NOMO-1 treated with dmso at 0.1 percent for 144 hours (cell line): ENCODE measurements around the gene NDUFAF8.
A peak's percentile ranks its signal among the peaks of the same experiment; 100 is the strongest.

Experiments used
- DNase-seq: peaks from one replicate; lab custom pipeline; 2025; ENCODE audit not compliant: unreplicated experiment; lab: John Stamatoyannopoulos, UW

NDUFAF8 gene

GRCh38 chr17:81250286-81251093, 11.4 kb downstream of the NDUFAF8 start:
- DNase-seq = no peak

- DNase-seq = no peak
These were observed 12.1 kb downstream of the NDUFAF8 start for GRCh38 chr17:81251094-81251708.

- DNase-seq = no peak
These were observed 12.7 kb downstream of the NDUFAF8 start for GRCh38 chr17:81251709-81252301.

- DNase-seq = no peak
These were observed 13.3 kb downstream of the NDUFAF8 start for GRCh38 chr17:81252326-81252986.

GRCh38 chr17:81252987-81253329, 13.8 kb downstream of the NDUFAF8 start:
- DNase-seq = no peak

DNA sequence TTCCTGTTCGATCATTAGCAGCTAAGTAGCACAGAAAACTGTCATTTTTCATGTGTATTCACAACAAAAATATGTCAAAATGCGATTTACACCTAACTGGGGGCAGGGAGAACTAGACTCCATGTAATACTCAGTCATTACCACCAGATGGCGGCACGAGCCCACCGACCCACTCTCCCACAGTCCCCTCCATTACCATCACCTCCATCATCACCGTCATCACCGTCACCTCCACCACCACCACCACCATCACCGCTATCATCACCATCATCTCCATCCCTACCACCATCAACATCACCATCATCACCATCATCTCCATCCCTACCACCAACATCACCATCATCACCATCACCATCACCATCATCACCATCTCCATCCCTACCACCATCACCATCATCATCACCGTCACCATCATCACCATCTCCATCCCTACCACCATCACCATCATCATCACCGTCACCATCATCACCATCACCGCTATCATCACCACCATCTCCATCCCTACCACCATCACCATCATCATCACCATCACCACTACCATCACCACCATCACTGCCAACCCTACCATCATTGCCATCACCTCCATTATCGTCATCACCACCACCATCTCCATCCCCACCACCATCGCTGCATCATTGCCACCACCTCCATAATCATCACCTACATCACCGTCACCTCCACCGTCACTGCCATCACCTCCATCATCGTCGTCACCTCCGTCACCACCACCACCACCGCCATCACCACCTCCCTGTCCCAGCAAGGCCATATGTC, 14.4 kb downstream of the NDUFAF8 start:
- DNase-seq = peak; percentile 34

DNA sequence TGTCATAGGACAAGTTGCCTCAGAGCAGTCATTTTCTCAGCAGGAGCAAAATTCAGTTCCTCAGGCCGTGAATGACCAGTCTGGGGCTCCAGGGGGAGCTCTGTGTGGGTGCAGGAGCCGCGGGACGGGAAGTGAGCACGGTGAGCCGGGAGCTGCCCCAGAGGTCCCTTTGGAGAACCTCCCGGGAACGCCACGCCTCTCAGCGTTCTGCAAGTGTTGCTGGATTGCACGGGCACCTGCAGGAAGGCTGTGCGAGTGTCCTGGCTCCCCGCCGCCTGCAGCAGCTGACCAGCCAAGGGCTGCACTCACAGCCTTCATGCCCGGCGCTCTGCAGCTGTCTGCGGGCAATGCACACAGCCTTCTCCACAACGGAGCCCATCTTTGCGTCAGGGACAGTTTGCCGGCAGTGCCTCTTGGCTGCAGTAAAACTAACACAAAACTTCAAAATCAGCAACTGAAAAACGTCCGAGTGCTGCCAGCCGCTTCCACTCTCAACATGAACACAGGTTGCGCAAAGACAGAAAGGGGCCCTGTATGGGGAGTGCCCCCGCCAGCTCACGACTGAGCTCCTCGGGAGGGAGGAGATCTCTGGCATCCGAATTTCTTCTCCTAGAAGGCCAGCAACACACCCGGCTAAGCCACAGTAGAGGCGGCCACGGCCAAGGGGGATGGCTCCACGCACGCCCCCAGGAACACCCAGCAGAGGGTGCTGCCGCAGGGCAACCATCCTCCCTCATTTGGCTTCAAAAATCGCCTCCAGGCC, 16.0 kb downstream of the NDUFAF8 start:
- DNase-seq = peak; percentile 76

GRCh38 chr17:81256616-81257015, 17.5 kb downstream of the NDUFAF8 start:
- no peak for DNase-seq

DNA sequence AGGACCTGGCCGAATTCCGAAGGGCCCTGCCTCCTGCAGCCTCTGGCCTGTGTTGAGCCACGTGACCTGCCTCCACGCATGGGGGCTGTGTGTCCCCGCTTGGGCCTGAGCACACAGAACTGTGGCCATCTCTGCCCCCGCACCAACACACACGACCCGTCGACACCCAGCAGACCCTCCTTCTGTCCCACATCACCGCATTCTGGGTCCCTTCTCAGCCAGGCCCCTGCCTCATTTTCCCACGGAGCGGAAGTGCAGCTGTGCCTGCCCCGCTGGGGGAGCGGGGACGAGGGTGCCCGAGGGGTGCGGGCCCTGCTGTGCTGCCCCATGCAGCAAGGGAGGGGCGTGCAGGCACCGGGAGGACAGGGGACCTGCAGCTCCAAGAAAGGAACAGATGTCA, 18.4 kb downstream of the NDUFAF8 start:
- no peak for DNase-seq

DNA sequence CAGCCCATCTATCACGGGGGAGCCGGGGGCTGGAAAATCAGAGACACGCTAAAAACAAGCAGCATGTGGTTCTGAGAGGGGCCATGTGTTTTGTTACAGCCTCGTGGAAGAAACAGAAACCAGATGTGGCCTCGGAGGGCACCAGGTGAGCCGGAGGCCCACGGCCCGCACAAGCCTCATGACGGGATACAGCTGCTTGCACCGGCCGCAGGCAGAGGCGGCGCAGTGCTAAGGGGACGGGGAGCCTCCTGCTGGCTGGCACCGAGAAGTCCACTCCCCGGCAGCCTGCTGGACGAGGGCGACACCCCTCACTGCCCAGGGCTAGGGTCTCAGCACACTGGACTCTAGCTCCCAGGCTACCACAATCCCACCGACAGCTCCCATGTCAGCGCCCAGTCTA, 19.2 kb downstream of the NDUFAF8 start:
- DNase-seq = no peak

GRCh38 chr17:81259058-81259605, 20.0 kb downstream of the NDUFAF8 start:
- no peak for DNase-seq

DNA sequence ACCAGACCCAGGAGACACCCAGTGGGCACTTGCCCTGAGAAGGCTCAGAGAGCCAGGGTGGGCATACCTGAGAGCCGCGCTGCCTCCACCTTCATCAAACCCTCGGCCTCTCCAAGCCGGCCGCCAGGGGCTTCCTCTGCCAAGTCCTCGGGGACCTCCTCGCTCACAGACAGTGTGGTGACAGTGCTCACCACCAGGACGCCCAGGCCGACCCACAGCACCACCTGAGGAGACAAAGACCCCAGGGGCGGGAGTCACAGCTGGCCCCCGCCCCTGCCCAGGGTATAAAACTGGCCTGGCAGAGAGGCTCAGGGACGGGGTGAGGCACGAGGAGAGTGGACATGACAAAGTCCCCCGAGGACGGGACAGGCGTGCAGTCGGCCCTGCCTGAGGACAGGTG, 21.1 kb downstream of the NDUFAF8 start:
- DNase-seq = no peak

DNA sequence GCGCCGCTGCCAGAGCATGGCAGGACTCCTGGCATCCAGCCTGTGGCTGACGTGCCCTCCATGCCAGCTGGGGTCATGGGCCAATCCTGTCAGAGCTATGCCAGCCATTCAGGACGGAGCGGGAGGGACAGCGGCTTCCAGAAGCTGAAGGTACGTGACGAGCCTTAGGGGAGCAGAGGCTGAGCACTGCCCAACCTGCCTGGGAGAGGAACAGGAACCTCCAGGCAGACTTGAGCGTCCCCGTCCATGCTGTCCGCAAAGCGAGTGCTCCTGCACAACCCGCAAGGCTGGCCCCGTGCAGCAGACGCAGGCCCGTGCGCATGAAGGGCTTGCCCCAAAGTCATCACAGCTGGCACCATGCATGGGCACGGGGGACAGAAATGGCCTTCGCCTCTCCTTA, 21.5 kb downstream of the NDUFAF8 start:
- no peak for DNase-seq

GRCh38 chr17:81261096-81261495, 22.0 kb downstream of the NDUFAF8 start:
- no peak for DNase-seq

- no peak for DNase-seq
These were observed 22.6 kb downstream of the NDUFAF8 start for GRCh38 chr17:81261582-81262336.

GRCh38 chr17:81263371-81264181, 24.5 kb downstream of the NDUFAF8 start:
- DNase-seq = no peak

GRCh38 chr17:81264640-81265039, 25.5 kb downstream of the NDUFAF8 start:
- no peak for DNase-seq

DNA sequence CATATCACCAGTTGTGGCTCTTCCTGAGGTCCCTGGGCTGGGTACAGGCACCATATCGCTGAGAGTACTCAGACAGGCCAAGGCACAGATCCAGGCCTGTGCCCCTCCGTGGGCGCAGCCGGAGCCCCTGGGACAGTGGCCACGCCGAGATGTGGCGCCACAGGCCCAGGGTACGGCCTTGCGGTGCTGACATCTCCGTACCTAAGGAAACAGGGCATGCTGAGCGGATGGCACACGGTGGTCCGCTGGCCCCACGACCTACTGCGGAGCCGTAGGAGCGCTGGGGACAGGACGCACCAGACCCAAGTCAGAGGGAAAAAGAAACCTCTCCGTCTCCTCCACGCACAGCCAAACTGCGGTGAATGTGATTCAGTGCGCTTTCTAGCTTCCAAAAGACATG, 26.5 kb downstream of the NDUFAF8 start:
- DNase-seq = no peak
